Transverse colon (tissue), 4 donors: ENCODE data around the gene LYZL1. TPM values are rescaled to one million over a fixed set of nuclear protein-coding genes. Genes with fewer than 3 reads are reported as not detected.

Source experiments
- DNase-seq: peaks from one replicate; pipeline ENCODE4 v3.0.0-alpha.2; 2019
- H3K27ac ChIP-seq, 4 donors: fragments of 200-600 bp; sonication (generic); 2 replicates each; pipeline ENCODE4 v1.5.1; 2016 to 2018; ENCODE audit warnings: inconsistent platforms in 4 of 4
- H3K27me3 ChIP-seq: fragments of 200-600 bp; sonication (generic); 2 replicates; pipeline ENCODE4 v1.5.1; 2017; ENCODE audit warnings: inconsistent platforms
- H3K36me3 ChIP-seq, 4 donors: fragments of 200-600 bp; sonication (generic); 2 replicates each; pipeline ENCODE4 v1.5.1; 2017 to 2019; ENCODE audit warnings: inconsistent platforms in 4 of 4
- H3K4me1 ChIP-seq, 4 donors: fragments of 200-600 bp; sonication (generic); 2 replicates each; pipeline ENCODE4 v1.5.1; 2017 to 2020; ENCODE audit warnings: inconsistent platforms in 4 of 4
- H3K4me3 ChIP-seq, 4 donors: fragments of 200-600 bp; sonication (generic); 1 replicate in 1 of 4; 2 replicates in 3 of 4; pipeline versions ENCODE4 v1.5.1 to v1.6.1; 2017 to 2019; ENCODE audit warnings: inconsistent platforms in 4 of 4
- H3K9me3 ChIP-seq, 2 donors: fragments of 200-600 bp; sonication (generic); 2 replicates each; pipeline ENCODE4 v1.5.1; 2017 to 2019; ENCODE audit warnings: inconsistent platforms in 2 of 2
- EP300 ChIP-seq: sonication (generic); formaldehyde crosslinking; IDR thresholded peaks from one replicate; pipeline ENCODE4 v1.6.1; 2017; ENCODE audit warnings: antibody characterized with exemption, low read depth
- POLR2A ChIP-seq: fragments of 450-650 bp; IDR thresholded peaks from one replicate; pipeline ENCODE4 v1.6.1; 2016; ENCODE audit warnings: antibody characterized with exemption, mild to moderate bottlenecking, moderate library complexity
- POLR2AphosphoS5 ChIP-seq, 3 donors: sonication (generic); formaldehyde crosslinking; IDR thresholded peaks; one replicate each; pipeline ENCODE4 v1.6.1; 2016; ENCODE audit warnings: antibody characterized with exemption in 3 of 3
- WGBS, 2 donors: methylation state at CpG; one replicate each; pipeline ENCODE4 v1.1.5; 2018; ENCODE audit warnings: low coverage in 1 of 2; 5-methylcytosine and 5-hydroxymethylcytosine counted together
- in situ Hi-C, 4 donors: fragments of 200-750 bp; cut with MboI; loops; one replicate each; pipeline versions ENCODE4 v1.15.0 to v1.15.1; 2017; ENCODE audit warnings: low sequenced_read_pairs in 3 of 4, low pct_ligation_motif_present in 1 of 4, low pct_unique_long_range_greater_than_20kb in 1 of 4
- intact Hi-C: fragments of 100-400 bp; cut with DNase I; formaldehyde crosslinking; loops from one replicate; pipeline ENCODE4 v1.15.1; 2023; ENCODE audit warnings: low total_unique reads
- total RNA-seq, 4 donors: library from RNA; depleted of rRNA; stranded (reverse); fragments of >200 nt; gene quantifications; one replicate each; pipeline ENCODE4 v1.1.0, GENCODE V29; 2016
- TF ChIP-seq, protein P1 (sequence below), 5 experiments: fragments of 200-600 bp in 3 of 5; fragments of 450-650 bp in 2 of 5; sonication (generic) in 3 of 5; IDR thresholded peaks; 1 replicate in 2 of 5; 2 replicates in 3 of 5; pipeline ENCODE4 v1.5.1; 2016 to 2017; ENCODE audit warnings: antibody characterized with exemption in 5 of 5, inconsistent platforms in 3 of 5, mild to moderate bottlenecking in 2 of 5, moderate library complexity in 1 of 5

LYZL1 gene
- total RNA-seq, 4 donors from 2014 or later: not detected

GRCh38 chr10:29313071-29313470 lies 24.2 kb downstream of the LYZL1 start:
- Histone ChIP-seq H3K27ac (no peak overlapping the region), H3K4me3 (no peak overlapping the region), H3K27me3 (no peaks in the 10 kb centered on the region), H3K9me3 (no peaks in the 10 kb centered on the region), H3K36me3 (no peaks in the 10 kb centered on the region), H3K4me1 (no peaks in the 10 kb centered on the region)
- no peak for DNase-seq
- intact Hi-C loops (no loop called here), in situ Hi-C loops (loop anchor here in 1 of 4 donors (25.0 kb wide), 1 partner anchor 676 kb away; no protein-coding TSS in a partner anchor)
- TF ChIP-seq POLR2A (no peak), POLR2AphosphoS5 (IDR thresholded peaks at IDR 0.05) (no peak)
- WGBS, 2 donors: 80% methylated on average over 3 of the region's 3 CpGs

DNA sequence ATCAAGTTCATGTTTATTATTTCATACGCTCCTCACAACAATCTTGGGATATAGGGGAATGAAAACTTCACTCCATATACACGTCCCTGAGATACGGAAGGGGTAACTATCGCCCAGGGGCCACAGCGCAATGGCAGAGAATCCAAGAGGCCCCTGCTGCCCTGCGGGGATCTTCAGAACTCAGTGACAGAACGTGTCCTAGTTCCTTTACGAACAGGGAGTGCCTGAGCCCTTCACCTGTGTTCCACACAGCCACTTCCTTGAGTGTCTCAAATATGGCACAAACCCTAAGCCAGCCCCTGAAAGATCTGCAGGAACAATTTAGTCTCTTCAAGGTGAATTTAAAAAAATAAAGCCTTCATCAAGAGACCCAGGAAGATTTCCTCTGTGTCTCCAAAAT lies 25.9 kb downstream of the LYZL1 start:
- TF ChIP-seq POLR2AphosphoS5 (IDR thresholded peaks at IDR 0.05) (no peak), POLR2A (no peak), EP300 (no peak)
- TF ChIP-seq, protein P1, sequence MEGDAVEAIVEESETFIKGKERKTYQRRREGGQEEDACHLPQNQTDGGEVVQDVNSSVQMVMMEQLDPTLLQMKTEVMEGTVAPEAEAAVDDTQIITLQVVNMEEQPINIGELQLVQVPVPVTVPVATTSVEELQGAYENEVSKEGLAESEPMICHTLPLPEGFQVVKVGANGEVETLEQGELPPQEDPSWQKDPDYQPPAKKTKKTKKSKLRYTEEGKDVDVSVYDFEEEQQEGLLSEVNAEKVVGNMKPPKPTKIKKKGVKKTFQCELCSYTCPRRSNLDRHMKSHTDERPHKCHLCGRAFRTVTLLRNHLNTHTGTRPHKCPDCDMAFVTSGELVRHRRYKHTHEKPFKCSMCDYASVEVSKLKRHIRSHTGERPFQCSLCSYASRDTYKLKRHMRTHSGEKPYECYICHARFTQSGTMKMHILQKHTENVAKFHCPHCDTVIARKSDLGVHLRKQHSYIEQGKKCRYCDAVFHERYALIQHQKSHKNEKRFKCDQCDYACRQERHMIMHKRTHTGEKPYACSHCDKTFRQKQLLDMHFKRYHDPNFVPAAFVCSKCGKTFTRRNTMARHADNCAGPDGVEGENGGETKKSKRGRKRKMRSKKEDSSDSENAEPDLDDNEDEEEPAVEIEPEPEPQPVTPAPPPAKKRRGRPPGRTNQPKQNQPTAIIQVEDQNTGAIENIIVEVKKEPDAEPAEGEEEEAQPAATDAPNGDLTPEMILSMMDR (IDR thresholded peaks at IDR 0.05): no peak
- in situ Hi-C loops (loop anchor here in 1 of 4 donors (25.0 kb wide), 1 partner anchor 677 kb away; no protein-coding TSS in a partner anchor), intact Hi-C loops (no loop called here)
- Histone ChIP-seq H3K27me3 (no peaks in the 10 kb centered on the region), H3K27ac (no peak overlapping the region), H3K4me1 (peaks cover 0 to 3% (median 0%) of the 10 kb centered on the region in 4 donors), H3K9me3 (no peaks in the 10 kb centered on the region), H3K36me3 (no peaks in the 10 kb centered on the region), H3K4me3 (no peak overlapping the region)
- no peak for DNase-seq
- 73 to 83% methylated on average over 7 to 8 of the region's 8 CpGs for WGBS, 2 donors

DNA sequence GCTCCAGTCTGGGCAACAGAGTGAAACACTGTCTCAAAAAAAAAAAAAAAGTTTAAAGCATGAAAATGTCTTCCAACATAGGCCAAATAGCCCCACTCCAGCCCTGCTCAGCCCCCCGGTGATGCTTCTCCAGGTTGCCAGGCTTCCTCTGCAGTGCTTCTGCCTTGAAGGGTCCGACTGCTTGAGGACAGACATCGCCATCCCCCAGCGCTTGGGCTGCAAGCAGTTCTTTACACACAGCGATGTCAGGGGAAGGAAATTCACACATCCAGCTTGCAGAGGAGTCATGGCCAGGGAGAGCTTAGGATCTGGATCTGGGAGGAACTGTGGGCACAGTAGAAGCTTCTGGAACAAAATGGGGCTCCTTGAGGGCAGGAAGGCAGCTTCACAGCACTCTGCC lies 26.9 kb downstream of the LYZL1 start:
- no peak overlapping the region for H3K4me3 ChIP-seq
- 90% methylated on average over 5 of the region's 5 CpGs; no CpG with 5 or more reads in 1 of the 2 donors for WGBS, 2 donors
- TF ChIP-seq POLR2A: no peak
- TF ChIP-seq, protein P1 (IDR thresholded peaks at IDR 0.05): no peak
- TF ChIP-seq EP300: no peak
- TF ChIP-seq POLR2AphosphoS5 (IDR thresholded peaks at IDR 0.05): no peak
- in situ Hi-C loops (loop anchor here in 1 of 4 donors (25.0 kb wide), 1 partner anchor 679 kb away; no protein-coding TSS in a partner anchor), intact Hi-C loops (no loop called here)
- H3K27ac ChIP-seq: no peak overlapping the region
- H3K27me3 ChIP-seq: no peaks in the 10 kb centered on the region
- H3K4me1 ChIP-seq: peaks cover 0 to 3% (median 0%) of the 10 kb centered on the region in 4 donors
- no peaks in the 10 kb centered on the region for H3K9me3 ChIP-seq
- H3K36me3 ChIP-seq: no peaks in the 10 kb centered on the region
- DNase-seq: no peak

DNA sequence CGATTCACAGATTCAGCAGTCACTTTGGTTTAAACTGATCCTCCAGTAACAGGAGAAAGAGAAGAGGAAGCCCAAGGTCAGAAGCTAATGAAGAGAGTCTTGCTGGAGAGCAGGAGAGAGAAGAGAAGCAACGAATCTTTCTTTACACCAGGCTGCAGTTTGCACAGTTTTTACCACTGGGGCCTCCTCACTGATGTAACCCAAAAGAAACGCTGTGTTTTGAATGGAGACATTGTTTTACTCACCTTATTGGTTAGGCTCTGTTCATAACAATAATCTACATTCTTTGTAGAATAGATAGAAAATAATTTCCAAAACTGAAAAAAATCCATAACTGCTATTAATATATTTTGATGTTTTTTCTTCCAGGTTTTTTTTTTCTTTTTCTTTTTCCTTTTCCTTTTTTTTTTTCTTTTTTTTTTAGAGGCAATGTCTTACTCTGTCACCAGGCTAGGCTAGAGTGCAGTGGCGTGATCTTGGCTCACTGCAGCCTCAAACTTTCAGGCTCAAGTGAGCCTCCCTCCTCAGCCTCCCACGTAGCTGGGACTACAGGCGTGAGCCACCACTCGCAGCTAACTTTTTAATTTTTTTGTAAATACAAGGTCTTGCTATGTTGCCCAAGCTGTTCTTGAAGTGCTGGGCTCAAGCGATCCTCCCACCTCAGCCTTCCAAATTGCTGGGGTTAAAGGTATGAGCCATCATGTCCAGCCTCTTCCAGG lies 27.6 kb downstream of the LYZL1 start:
- intact Hi-C loops: no loop called here
- 81 to 94% methylated on average over 6 to 8 of the region's 8 CpGs for WGBS, 2 donors

More for the DNA sequence above, 27.6 kb downstream of the LYZL1 start:
- peaks cover 0 to 3% (median 0%) of the 10 kb centered on the region in 4 donors for H3K4me1 ChIP-seq
- H3K9me3 ChIP-seq: no peaks in the 10 kb centered on the region
- no peaks in the 10 kb centered on the region for H3K27me3 ChIP-seq
- TF ChIP-seq POLR2A: no peak
- no peak for TF ChIP-seq POLR2AphosphoS5 (IDR thresholded peaks at IDR 0.05)
- TF ChIP-seq, protein P1 (IDR thresholded peaks at IDR 0.05): no peak
- TF ChIP-seq EP300: no peak
- H3K27ac ChIP-seq: no peak overlapping the region
- no peaks in the 10 kb centered on the region for H3K36me3 ChIP-seq
- no peak for DNase-seq
- in situ Hi-C loops: loop anchor here in 1 of 4 donors (25.0 kb wide), 1 partner anchor 679 kb away; no protein-coding TSS in a partner anchor
- H3K4me3 ChIP-seq: no peak overlapping the region
